ENCODE measurements around the gene MARK3. TPM values are rescaled to one million over a fixed set of nuclear protein-coding genes. Genes with fewer than 3 reads are reported as not detected.

The MARK3 gene
- total RNA-seq, 1 experiment from 2014 or later: 61.9 TPM

DNA sequence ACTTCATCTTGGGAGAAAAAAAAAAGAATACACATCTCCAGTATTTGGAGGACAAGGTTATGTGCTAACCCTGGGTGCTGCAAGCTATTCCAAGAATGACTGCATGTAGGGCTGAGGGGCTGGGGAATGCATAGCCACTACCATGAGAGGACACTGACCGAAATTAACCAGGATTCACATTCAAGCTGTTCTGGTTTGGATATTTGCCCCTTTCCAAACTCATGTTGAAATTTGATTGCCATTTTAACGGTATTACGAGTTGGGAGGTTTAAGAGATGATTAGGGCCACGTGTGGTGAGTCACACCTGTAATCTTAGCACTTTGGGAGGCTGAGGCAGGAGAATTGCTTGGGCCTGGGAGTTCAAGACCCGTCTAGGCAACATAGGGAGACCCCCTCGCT, 18.5 kb upstream of the MARK3 start:
- no peak for DNase-seq (ENCODE audit: low read depth)

DNA sequence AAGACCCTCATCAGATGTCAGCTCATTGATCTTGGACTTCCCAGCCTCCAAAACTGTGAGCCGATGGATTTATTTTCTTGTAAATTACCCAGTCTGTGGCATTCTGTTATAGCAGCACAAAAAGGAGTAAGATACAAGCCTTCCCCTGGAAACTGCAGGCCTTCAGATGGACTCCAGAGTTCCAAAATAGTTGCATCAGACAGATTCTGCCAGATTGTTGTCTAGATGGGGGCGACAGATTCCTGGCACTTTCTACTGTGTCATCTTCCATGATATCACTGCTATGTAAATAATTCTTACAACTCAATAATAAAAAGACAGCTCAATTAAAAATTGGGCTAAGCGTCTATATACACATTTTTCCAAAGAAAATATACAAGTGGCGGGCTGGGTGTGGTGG, 17.2 kb upstream of the MARK3 start:
- no peak for DNase-seq (ENCODE audit: low read depth)

DNA sequence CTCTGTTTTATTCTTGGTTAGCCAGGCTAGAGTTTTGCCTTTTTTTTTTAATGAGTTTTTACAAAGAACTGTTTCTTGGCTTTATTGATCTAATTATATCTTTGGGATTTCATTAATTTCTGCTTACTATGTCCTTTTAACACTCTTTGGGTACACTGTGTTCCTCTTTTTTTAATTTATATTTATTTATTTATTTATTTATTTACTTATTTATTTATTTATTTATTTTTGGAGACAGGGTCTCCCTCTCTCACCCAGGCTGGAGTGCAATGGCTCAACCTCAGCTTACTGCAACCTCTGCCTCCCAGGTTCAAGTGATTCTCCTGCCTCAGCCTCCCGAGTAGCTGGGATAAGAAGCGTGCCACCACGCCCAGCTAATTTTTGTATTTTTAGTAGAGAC, 15.1 kb upstream of the MARK3 start:
- DNase-seq (ENCODE audit: low read depth): no peak

DNA sequence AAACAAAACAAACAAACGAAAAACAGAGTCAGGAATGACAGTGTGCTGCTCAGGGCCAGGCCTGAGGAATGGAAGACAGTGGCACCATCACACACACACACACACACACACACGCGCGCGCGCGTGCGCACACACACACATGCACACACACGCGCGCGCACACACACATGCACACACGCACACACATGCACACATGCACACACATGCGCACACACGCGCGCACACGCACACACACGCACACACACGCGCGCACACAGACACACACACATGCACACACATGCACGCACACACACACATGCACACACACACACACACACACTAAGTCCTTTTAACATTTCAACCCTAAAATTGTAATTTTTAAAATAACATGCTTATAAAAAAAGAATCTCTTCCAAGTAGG, 13.2 kb upstream of the MARK3 start:
- DNase-seq (ENCODE audit: low read depth): no peak

DNA sequence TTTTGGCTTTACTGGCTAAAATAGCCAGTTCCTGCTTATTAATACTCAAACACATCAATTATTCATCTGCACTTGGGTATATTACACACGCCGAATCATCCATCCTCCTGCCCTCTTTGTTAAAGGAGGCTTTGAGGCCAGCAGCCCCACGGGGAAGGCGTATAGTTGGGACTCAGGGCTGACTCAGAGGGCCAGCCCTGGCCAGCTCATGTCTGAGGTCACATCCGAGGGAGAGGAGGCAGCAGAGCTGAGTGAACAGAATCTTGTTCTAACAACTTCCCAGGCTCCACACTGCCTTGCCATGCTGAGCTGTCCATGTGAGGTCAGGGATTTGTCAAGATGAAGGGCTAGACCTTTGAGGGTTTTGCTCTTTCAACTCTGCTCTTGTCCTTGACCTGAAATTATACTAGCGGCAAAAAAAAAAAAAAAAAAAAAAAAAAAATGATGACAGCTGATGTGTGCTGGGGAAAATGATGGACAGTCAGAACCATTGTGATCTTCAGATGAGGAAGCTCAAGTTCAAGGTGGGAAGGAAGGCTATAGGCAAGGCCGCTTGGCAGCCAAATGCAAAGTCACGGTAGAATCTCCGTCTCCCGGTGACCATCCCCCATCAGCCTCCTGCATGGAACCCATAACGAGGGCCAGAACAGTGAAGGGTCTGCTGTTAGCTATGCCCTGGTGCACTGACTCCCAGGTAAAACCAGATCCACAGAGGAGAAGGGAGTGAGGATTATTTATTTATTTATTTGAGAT, 12.5 kb upstream of the MARK3 start:
- DNase-seq (ENCODE audit: low read depth): peak; percentile 88

DNA sequence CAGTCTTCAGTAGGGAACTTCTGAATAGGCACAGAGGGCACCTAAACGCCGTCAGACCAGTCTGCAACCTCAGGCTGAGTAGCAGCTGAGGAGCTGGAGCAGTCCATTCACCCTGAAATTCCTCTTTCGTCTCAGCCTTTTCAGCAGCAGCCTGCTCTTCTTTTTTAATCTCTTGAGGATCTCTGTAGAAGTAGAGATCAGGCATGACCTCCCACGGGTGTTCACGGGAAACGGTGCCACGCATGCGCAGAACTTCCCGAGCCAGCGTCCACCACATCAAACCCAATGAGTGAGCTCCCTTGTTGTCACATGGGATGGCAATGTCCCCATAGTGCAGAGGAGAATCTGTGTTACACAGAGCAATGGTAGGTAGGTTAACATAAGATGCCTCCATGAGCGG, 11.1 kb upstream of the MARK3 start:
- peak; percentile 55 for DNase-seq (ENCODE audit: low read depth)

DNA sequence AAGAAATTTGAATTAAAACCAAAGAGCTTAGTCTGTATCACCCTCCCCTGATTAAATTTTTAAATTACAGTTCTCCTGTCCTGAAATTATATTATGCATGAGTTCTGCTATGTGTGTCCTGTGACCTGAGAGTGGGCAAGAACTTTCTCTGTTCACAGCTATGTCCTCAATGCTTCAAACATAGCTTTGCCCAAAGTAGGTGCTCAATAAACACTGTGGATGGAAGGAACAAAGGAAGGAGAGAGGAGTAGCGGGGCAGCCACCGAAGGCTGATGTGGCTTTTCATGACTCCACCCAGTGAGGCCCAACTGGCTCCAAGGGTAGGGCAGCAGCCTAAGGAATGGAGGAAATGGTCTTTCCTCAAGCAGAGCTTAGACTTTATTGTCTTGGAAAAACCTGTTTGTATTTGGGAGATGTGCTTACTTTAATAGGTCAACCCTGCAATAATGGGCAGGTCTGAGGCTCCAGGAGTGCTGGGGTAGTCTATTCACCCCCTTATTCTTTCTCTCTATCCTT, 7.6 kb upstream of the MARK3 start:
- no peak for DNase-seq (ENCODE audit: low read depth)

DNA sequence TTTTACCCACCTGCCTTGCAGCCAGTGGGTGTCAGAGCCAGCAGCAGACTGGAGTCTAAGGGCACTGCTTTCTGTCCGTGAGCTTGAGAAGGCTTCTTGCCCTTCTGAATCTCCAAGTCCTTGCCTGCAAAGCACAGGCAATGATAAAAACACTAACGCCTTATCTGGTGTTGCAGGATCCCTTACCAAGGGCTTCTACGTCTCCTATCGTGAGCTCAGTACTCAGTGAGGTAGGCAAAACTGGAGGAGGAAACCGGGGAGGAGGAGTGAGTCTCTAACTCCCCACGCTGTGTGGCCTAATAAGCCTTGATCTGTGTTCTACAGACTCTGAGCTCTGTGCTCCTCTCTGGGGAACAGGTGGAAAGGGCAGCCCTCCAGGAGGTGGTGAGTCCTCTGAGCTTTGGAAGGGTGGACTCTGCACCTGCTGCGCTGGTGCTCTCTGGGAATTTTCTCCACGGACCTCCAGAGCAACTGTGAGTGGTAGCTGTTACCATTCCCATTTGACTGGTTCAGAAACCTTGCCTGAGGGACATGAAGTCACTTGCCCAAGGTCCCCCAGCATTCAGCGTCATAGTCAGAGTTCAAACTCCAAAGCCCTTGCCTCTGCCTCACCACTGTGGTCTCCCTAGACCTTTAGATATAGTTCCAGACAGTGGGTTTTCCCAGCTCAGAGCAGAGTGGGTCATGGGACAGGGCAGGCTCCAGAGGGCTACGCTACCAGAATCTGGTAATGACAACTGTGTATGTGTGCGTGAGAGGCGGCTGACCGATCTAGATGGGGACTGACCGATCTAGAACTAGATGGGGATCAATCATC, 7.0 kb upstream of the MARK3 start:
- DNase-seq (ENCODE audit: low read depth): no peak

- DNase-seq (ENCODE audit: low read depth): no peak
Observed at GRCh38 chr14:103380719-103381377, 4.4 kb upstream of the MARK3 start.

DNA sequence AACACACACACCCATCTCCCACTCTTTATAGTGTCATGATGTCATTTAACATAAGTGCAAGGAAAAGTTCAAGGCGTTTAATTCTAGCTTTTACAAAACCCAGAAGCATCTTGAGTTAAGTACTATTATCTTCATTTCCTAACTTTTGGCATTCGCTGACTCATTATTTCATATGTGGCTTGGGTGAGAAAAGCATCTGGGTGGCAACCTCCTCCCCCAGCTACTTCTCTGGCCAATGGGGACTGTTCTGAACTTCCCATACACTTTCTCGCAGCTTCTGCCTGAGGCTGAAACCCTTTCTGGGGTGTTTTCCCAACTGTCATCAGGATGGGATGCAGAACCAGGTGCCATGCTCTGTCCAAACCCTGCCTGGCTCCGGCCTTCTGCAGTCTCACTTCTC, 2.8 kb upstream of the MARK3 start:
- DNase-seq (ENCODE audit: low read depth): peak; percentile 80

DNA sequence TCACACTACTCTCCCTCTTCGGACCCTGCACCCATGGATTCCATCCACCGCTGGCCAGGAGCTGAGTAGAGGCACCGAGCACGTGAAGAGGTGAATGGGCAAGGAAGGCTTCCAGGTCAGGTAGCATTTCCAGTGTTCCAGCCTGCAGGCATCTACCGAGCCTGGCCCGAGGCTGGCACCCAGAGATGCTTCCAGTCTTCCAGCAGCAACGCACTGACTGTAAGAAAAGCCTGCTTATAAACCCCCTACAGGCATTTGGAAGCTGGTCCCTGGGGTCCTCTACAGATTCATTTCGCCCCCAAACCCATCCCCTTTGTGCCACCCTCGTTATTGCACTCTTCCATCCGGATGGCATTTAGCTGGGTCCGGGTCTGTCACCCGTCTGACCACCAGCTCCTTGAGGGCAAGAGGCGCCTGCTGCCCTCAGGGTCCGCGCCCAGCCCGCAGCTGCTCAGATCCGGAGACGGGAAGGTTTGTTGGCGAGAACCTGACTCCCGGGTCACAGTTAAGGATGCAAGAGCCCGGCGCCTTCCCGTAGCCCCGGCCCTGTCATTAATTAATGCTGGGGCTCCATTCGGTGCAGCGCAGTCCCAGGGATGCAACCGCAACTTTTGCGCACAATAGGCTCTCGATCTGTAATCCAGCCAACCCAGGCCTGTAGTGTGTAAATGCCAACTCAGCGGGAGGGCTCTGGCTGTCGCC, 614 bp upstream of the MARK3 start:
- no peak for DNase-seq (ENCODE audit: low read depth)

- no peak for DNase-seq (ENCODE audit: low read depth)
Observed at GRCh38 chr14:103385929-103386712, 906 bp downstream of the MARK3 start.

DNA sequence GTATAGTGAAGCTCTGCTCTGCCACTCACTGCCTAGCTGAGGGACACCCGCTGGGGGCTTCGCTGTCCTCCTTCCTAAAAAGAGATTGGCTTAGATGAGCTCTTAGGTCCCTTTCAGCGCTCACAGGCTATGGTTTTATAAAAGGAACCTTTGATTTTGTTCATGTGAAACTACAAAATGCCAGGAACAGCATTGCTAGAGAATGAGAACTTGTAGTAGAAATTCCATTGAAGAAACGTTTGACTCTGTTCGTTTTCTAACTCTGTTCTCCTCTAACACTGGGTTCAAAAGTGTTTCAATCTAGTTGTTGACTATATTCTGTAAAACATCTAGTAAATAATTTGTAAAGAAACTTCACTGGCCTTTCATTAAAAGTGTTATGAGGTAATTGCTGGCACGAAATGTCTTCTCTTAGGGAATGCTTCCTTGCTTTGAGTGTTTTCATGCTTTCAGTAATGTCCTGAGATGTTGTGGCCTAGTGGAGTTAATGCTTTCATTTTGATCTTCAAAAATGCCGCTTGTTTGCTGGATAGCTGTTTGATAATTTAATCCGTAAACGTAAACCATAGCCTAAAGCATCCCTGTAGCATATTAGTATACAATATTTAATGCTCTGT, 1.6 kb downstream of the MARK3 start:
- DNase-seq (ENCODE audit: low read depth): no peak

- no peak for DNase-seq (ENCODE audit: low read depth)
Observed at GRCh38 chr14:103388664-103389063, 3.4 kb downstream of the MARK3 start.

- DNase-seq (ENCODE audit: low read depth): no peak
Observed at GRCh38 chr14:103390605-103391004, 5.4 kb downstream of the MARK3 start.

DNA sequence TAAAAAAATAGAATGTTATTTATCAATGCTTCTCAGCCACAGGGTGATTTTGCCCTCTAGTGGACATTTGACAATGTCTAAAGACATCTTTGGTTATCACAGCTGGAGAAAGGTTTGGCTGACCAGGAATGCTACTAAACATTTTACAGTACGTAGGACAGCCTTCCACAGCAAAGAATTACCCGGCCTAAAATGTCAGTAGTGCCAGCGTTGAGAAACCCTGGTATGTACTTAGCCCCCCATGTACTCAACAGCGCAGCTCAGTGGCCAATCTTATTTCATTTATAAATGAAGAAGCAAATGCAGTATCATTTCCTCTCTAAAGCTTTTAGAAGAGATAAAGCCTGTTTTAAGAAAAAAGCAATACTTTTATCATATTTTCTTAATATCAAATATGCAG, 5.8 kb downstream of the MARK3 start:
- DNase-seq (ENCODE audit: low read depth): peak; percentile 67

DNA sequence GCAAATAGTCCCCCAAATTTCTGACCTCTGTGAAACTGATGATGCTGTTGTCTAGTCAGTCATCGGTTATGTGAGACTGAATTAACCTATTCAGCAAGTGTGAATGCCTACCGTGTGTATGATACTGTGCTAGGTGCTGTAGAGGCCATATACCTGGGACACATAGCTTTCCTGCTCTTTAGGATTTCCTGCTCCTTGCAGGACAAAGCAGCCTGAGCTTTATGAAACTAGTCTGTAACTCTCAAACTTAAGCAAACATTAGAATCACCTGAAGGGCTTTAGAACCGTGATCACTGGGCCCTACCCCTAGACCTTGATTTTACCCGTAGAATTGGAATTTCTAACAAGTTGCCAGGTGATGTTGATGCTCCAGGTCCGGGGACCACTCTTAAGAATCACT, 6.9 kb downstream of the MARK3 start:
- no peak for DNase-seq (ENCODE audit: low read depth)

- DNase-seq (ENCODE audit: low read depth): no peak
Observed at GRCh38 chr14:103392572-103392971, 7.4 kb downstream of the MARK3 start.

DNA sequence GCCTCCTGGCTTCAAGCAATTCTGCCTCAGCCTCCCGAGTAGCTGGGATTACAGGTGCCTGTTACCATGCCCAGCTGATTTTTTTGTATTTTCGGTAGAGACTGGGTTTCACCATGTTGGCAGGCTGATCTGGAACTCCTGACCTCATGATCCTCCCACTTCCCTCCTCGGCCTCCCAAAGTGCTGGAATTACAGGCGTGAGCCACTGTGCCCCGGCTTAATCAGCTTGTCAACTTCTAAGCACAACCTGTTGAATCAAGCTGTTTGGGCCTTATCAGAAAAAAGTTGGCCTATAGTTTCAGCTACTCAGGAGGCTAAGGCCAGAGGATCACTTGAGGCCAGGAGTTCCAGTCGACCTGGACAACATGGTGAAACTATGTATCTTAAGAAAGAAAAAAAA, 7.9 kb downstream of the MARK3 start:
- no peak for DNase-seq (ENCODE audit: low read depth)
